Mesendoderm (in vitro differentiated cells): ENCODE results near the gene DNAJC21.

Experiments
- DNase-seq: peaks from one replicate; pipeline ENCODE4 v3.0.0; 2013
- H2AK5ac ChIP-seq: 2 replicates; pipeline ENCODE4 v1.6.1; 2013; ENCODE audit warnings: low read length, inconsistent platforms
- H2BK120ac ChIP-seq: 2 replicates; pipeline ENCODE4 v1.6.1; 2013; ENCODE audit warnings: low read depth, mild to moderate bottlenecking, low read length, moderate library complexity, mixed read lengths
- H2BK15ac ChIP-seq: replicated peaks from 2 replicates; pipeline ENCODE4 v1.6.1; 2013; ENCODE audit warnings: low read depth, mild to moderate bottlenecking, moderate library complexity
- H2BK5ac ChIP-seq: 2 replicates; pipeline ENCODE4 v1.6.1; 2013; ENCODE audit warnings: low read length, inconsistent platforms
- H3K18ac ChIP-seq: 2 replicates; pipeline ENCODE4 v1.6.1; 2013; ENCODE audit warnings: mild to moderate bottlenecking, low read length, mixed read lengths
- H3K23ac ChIP-seq: one replicate; pipeline ENCODE4 v1.6.1; 2013; ENCODE audit warnings: low read length
- H3K27ac ChIP-seq: 2 replicates; pipeline ENCODE4 v1.5.1; 2013; ENCODE audit warnings: low read depth, mild to moderate bottlenecking, inconsistent platforms, low read length, moderate library complexity
- H3K27me3 ChIP-seq: 2 replicates; pipeline ENCODE4 v1.6.1; 2013; ENCODE audit warnings: low read length, control low read depth, mild to moderate bottlenecking, inconsistent platforms; ENCODE audit not compliant: insufficient read depth, poor library complexity
- H3K36me3 ChIP-seq: 2 replicates; pipeline ENCODE4 v1.6.1; 2013; ENCODE audit warnings: low read length, inconsistent platforms; ENCODE audit not compliant: control insufficient read depth, insufficient read depth
- H3K4ac ChIP-seq: one replicate; pipeline ENCODE4 v1.6.1; 2013; ENCODE audit warnings: low read depth, mild to moderate bottlenecking, low read length, moderate library complexity
- H3K4me1 ChIP-seq: 2 replicates; pipeline ENCODE4 v1.6.1; 2013; ENCODE audit warnings: low read depth, low read length, inconsistent platforms; ENCODE audit not compliant: control insufficient read depth
- H3K4me2 ChIP-seq: 2 replicates; pipeline ENCODE4 v1.6.1; 2013; ENCODE audit warnings: low read length
- H3K4me3 ChIP-seq: 2 replicates; pipeline ENCODE4 v1.5.1; 2013; ENCODE audit warnings: mild to moderate bottlenecking, low read length
- H3K56ac ChIP-seq: one replicate; pipeline ENCODE4 v1.6.1; 2013; ENCODE audit warnings: low read length
- H3K79me1 ChIP-seq: 2 replicates; pipeline ENCODE4 v1.6.1; 2013; ENCODE audit warnings: low read length, inconsistent platforms
- H3K79me2 ChIP-seq: 2 replicates; pipeline ENCODE4 v1.6.1; 2013; ENCODE audit warnings: mild to moderate bottlenecking, low read length; ENCODE audit not compliant: control insufficient read depth, insufficient read depth
- H3K9ac ChIP-seq: 2 replicates; pipeline ENCODE4 v1.6.1; 2013; ENCODE audit warnings: low read length, inconsistent platforms
- H4K5ac ChIP-seq: one replicate; pipeline ENCODE4 v1.6.1; 2013; ENCODE audit warnings: low read length
- H4K8ac ChIP-seq: one replicate; pipeline ENCODE4 v1.6.1; 2013; ENCODE audit warnings: low read depth, mild to moderate bottlenecking, control low read depth, low read length, moderate library complexity
- WGBS: extraction: QIAGEN DNeasy Blood & Tissue Kit; methylation state at CpG from one replicate; pipeline ENCODE4 v1.1.7; 2013; ENCODE audit warnings: low lambda C conversion rate, missing lambda C conversion rate; ENCODE audit not compliant: insufficient coverage; ENCODE audit errors: extremely low coverage; 5-methylcytosine and 5-hydroxymethylcytosine counted together

Gene DNAJC21

GRCh38 chr5:34929720-34930461 is 532 bp downstream of the DNAJC21 start:
- no CpG with 5 or more reads among the region's 70 CpGs for WGBS
- H3K79me2 ChIP-seq: peaks cover 24% of the 10 kb centered on the region
- peak overlapping the region; percentile 27 for H3K4ac ChIP-seq
- peak; percentile 93 for DNase-seq
- H3K23ac ChIP-seq: no peak overlapping the region
- no peak overlapping the region for H2BK15ac ChIP-seq
- peak overlapping the region; percentile 90 for H3K27ac ChIP-seq
- no peak overlapping the region for H2BK120ac ChIP-seq
- H3K56ac ChIP-seq: peak overlapping the region; percentile 91
- peak overlapping the region; percentile 77 for H3K18ac ChIP-seq
- H3K27me3 ChIP-seq: no peaks in the 10 kb centered on the region
- no peak overlapping the region for H2BK5ac ChIP-seq
- peak overlapping the region; percentile 89 for H3K4me2 ChIP-seq
- H3K9ac ChIP-seq: peak overlapping the region; percentile 90
- H4K5ac ChIP-seq: no peak overlapping the region
- peaks cover 1% of the 10 kb centered on the region for H3K36me3 ChIP-seq
- peaks cover 10% of the 10 kb centered on the region for H3K79me1 ChIP-seq
- no peak overlapping the region for H2AK5ac ChIP-seq
- H3K4me1 ChIP-seq: no peaks in the 10 kb centered on the region
- H3K4me3 ChIP-seq: peak overlapping the region; percentile 84
- H4K8ac ChIP-seq: no peak overlapping the region

- Histone ChIP-seq H3K56ac (peak overlapping the region; percentile 91), H2BK15ac (no peak overlapping the region), H2BK120ac (no peak overlapping the region), H3K9ac (peak overlapping the region; percentile 90), H4K8ac (no peak overlapping the region), H2AK5ac (no peak overlapping the region), H3K27me3 (no peaks in the 10 kb centered on the region), H3K27ac (peak overlapping the region; percentile 90), H3K79me1 (peaks cover 10% of the 10 kb centered on the region), H3K79me2 (peaks cover 25% of the 10 kb centered on the region), H3K4ac (no peak overlapping the region), H3K36me3 (peaks cover 1% of the 10 kb centered on the region), H3K23ac (no peak overlapping the region), H3K4me1 (no peaks in the 10 kb centered on the region), H4K5ac (no peak overlapping the region), H2BK5ac (no peak overlapping the region), H3K4me2 (peak overlapping the region; percentile 89), H3K4me3 (peak overlapping the region; percentile 84), H3K18ac (peak overlapping the region; percentile 10)
- DNase-seq: no peak
- no CpG with 5 or more reads among the region's 3 CpGs for WGBS
Measured at GRCh38 chr5:34930462-34930844, 1.1 kb downstream of the DNAJC21 start.

- no peaks in the 10 kb centered on the region for H3K4me1 ChIP-seq
- WGBS: no CpG with 5 or more reads among the region's 4 CpGs
- no peak overlapping the region for H2AK5ac ChIP-seq
- H3K36me3 ChIP-seq: no peaks in the 10 kb centered on the region
- no peak overlapping the region for H3K4me3 ChIP-seq
- no peak for DNase-seq
- H3K27ac ChIP-seq: no peak overlapping the region
- no peak overlapping the region for H4K5ac ChIP-seq
- peaks cover 25% of the 10 kb centered on the region for H3K79me2 ChIP-seq
- H3K27me3 ChIP-seq: no peaks in the 10 kb centered on the region
- no peak overlapping the region for H4K8ac ChIP-seq
- H2BK15ac ChIP-seq: no peak overlapping the region
- no peak overlapping the region for H2BK120ac ChIP-seq
- H3K4me2 ChIP-seq: peak overlapping the region; percentile 89
- H2BK5ac ChIP-seq: no peak overlapping the region
- H3K56ac ChIP-seq: peak overlapping the region; percentile 63
- no peak overlapping the region for H3K4ac ChIP-seq
- no peak overlapping the region for H3K23ac ChIP-seq
- H3K18ac ChIP-seq: no peak overlapping the region
- H3K79me1 ChIP-seq: peaks cover 10% of the 10 kb centered on the region
- H3K9ac ChIP-seq: peak overlapping the region; percentile 90
Measured at GRCh38 chr5:34930870-34931269, 1.5 kb downstream of the DNAJC21 start.

GRCh38 chr5:34932947-34933346 is 3.6 kb downstream of the DNAJC21 start:
- Histone ChIP-seq H3K4me1 (no peaks in the 10 kb centered on the region), H4K8ac (no peak overlapping the region), H3K56ac (no peak overlapping the region), H3K4me3 (no peak overlapping the region), H2AK5ac (no peak overlapping the region), H3K18ac (no peak overlapping the region), H3K4me2 (no peak overlapping the region), H3K4ac (no peak overlapping the region), H2BK5ac (no peak overlapping the region), H3K79me1 (peaks cover 10% of the 10 kb centered on the region), H3K23ac (no peak overlapping the region), H3K27me3 (no peaks in the 10 kb centered on the region), H2BK15ac (no peak overlapping the region), H4K5ac (no peak overlapping the region), H3K79me2 (peaks cover 25% of the 10 kb centered on the region), H3K27ac (no peak overlapping the region), H2BK120ac (no peak overlapping the region), H3K9ac (no peak overlapping the region), H3K36me3 (peaks cover 4% of the 10 kb centered on the region)
- DNase-seq: no peak
- WGBS: no CpG with 5 or more reads among the region's 2 CpGs

GRCh38 chr5:34941936-34942335 is 12.6 kb downstream of the DNAJC21 start:
- no peak overlapping the region for H4K5ac ChIP-seq
- H3K18ac ChIP-seq: no peak overlapping the region
- no peaks in the 10 kb centered on the region for H3K79me2 ChIP-seq
- H3K4me2 ChIP-seq: no peak overlapping the region
- no peak overlapping the region for H3K27ac ChIP-seq
- no peaks in the 10 kb centered on the region for H3K4me1 ChIP-seq
- no peak overlapping the region for H3K9ac ChIP-seq
- WGBS: no CpG with 5 or more reads among the region's 3 CpGs
- no peak for DNase-seq
- no peaks in the 10 kb centered on the region for H3K79me1 ChIP-seq
- H2BK120ac ChIP-seq: no peak overlapping the region
- H2BK5ac ChIP-seq: no peak overlapping the region
- no peak overlapping the region for H3K4me3 ChIP-seq
- no peak overlapping the region for H3K23ac ChIP-seq
- no peak overlapping the region for H2AK5ac ChIP-seq
- H4K8ac ChIP-seq: no peak overlapping the region
- peaks cover 10% of the 10 kb centered on the region for H3K36me3 ChIP-seq
- no peak overlapping the region for H3K56ac ChIP-seq
- no peak overlapping the region for H3K4ac ChIP-seq
- H2BK15ac ChIP-seq: no peak overlapping the region
- H3K27me3 ChIP-seq: no peaks in the 10 kb centered on the region

GRCh38 chr5:34944044-34944443 is 14.7 kb downstream of the DNAJC21 start:
- Histone ChIP-seq H3K56ac (no peak overlapping the region), H3K79me2 (no peaks in the 10 kb centered on the region), H3K36me3 (peaks cover 6% of the 10 kb centered on the region), H3K4me3 (no peak overlapping the region), H3K79me1 (no peaks in the 10 kb centered on the region), H3K4me2 (no peak overlapping the region), H3K27me3 (no peaks in the 10 kb centered on the region), H2BK5ac (no peak overlapping the region), H3K23ac (no peak overlapping the region), H2AK5ac (no peak overlapping the region), H3K18ac (no peak overlapping the region), H3K4me1 (no peaks in the 10 kb centered on the region), H2BK120ac (no peak overlapping the region), H4K8ac (no peak overlapping the region), H3K4ac (no peak overlapping the region), H2BK15ac (no peak overlapping the region), H4K5ac (no peak overlapping the region), H3K27ac (no peak overlapping the region), H3K9ac (no peak overlapping the region)
- DNase-seq: no peak
- WGBS: no CpG with 5 or more reads among the region's 2 CpGs
